Measurements from ENCODE around the gene OR13C3.
"Not testable (repeated sequence)": the region's sequence is repeated elsewhere in the genome, so short reads cannot be mapped to it uniquely, and the experiment has no call there.

Gene OR13C3

DNA sequence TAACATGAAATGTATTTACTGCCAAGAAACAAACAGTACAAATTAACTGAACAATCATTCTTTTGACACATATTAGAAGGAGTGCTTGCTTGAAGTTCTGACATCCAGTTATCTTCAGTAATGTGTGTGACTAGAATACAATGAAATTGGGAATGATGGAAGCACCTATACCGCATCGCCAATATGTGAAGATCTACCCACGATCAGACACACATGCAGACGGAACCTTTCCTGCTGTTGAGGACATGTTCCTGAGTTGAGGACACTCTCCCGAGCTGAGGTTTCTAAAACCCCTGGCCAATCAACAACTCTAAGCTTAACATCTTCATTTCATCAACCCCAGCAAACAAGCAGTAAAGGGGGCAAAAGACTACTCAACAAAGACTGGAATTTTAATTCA is at the start of gene OR13C3:
OR13C3 (minus strand) TSS at position 101 of the 400 bp plus-strand sequence. CDS start 133 bp downstream, outside the sequence.
- no peak for DNase-seq

DNA sequence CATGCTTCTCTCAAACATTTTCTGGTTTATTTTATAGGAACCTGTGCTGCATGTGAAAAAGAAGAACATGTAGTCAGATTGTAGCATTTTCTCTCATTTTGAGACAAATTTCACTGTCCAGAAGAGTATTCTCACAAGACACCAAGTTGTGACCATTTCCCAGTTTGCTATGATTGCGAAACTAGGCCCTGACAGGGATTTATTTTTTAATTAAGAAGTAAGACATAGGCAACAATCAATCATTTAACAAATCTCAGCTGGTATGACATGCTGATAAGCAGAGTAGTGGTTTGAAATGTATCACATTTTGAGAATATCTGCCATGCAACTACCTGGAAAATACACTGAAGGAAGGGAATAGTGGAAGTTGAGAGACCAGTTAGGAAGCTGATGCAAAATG is 43.9 kb upstream of the OR13C3 start:
- DNase-seq = no peak

DNA sequence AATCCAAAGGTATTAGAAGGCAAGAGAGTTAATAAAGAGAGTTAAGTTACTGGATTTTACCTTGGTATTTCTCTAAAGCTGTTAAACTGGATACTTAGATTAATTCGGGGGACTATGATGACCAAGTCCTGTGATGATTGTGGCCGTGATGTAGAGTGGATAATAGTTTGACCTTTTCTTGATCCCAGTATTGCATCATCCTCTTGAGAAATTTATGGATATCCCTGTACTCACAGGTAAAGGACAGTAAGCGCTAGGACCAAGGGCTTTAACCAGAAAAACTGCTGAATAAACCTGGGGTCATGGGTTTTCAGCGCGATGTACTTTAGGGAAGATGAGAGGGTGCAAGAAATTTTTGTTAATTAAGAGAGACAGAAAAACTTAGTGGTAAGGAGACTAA is 40.6 kb upstream of the OR13C3 start:
- DNase-seq = no peak

DNA sequence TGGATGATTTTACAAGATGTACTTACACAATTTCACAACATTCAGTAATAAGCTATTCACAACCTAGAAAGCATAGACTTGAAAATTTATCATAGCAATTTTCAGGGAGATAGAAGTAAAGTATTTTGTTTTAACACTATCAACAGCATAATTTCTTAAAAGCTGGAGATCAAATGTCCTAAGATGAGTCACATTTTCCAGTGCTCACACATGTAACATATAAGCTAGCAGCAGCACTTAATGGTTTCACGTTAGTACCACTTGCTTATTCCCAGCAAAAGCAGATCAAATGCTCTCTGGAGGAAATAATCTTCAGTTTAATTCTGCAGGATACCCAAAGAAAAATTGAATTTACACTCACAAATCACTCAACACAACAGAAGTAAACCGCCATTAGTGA is 38.8 kb upstream of the OR13C3 start:
- DNase-seq = no peak

DNA sequence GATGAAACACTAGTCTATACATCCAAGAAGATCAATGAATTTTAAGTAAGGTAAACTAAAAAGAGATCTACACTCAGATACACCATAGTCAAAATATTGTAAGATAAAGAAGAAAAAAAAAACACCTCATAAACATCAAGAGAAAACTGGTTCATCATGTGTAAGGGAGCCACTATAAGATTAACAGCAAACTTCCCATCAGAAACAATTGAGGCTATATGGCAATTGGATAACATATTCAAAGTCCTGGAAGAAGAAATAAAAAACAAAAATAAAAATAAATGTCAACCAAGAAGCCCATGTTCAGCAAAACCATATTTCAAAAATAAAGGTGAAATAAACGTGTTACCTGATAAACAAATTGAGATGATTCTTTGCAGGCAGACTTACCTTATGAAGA is 36.0 kb upstream of the OR13C3 start:
- no peak for DNase-seq

DNA sequence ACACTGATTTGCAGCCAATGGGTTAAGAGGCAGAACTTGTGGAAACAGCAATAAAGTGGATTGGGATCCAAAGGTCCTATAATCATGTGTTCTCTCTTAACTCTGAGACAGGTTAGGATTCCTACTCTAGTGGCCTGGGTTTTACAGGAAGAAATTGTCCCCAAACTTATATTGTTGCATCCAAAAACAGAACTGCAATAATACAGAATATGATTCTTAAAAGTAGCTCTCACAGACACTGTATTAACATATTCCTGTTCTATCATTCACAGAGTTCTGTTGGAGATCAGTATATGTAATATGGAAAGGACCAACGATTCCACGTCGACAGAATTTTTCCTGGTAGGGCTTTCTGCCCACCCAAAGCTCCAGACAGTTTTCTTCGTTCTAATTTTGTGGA is 32.2 kb upstream of the OR13C3 start, which contains the start of gene OR13C8:
OR13C8 (plus strand) TSS at position 301 of the 400 bp plus-strand sequence; CDS start at position 301, 0 bp downstream.
- DNase-seq = no peak

DNA sequence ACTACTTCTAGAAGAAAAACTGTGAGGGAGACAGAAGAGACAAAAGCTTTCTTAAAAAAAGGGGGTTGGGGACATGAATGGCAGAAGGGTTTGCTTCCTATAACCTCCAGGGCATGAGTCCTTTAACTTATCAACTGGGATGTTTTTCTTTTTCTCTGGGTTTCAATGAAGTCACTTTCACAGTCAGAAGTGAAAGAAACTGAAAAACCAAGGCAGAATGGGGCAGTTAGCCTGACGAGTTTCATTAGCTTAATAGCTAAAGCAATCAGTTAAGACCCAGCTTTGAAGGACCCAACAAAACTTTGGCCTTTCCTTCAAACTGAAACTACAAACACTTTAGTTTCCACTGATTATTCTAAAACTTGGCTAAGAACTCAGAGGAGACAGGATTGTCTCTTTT is 27.7 kb upstream of the OR13C3 start:
- no peak for DNase-seq

DNA sequence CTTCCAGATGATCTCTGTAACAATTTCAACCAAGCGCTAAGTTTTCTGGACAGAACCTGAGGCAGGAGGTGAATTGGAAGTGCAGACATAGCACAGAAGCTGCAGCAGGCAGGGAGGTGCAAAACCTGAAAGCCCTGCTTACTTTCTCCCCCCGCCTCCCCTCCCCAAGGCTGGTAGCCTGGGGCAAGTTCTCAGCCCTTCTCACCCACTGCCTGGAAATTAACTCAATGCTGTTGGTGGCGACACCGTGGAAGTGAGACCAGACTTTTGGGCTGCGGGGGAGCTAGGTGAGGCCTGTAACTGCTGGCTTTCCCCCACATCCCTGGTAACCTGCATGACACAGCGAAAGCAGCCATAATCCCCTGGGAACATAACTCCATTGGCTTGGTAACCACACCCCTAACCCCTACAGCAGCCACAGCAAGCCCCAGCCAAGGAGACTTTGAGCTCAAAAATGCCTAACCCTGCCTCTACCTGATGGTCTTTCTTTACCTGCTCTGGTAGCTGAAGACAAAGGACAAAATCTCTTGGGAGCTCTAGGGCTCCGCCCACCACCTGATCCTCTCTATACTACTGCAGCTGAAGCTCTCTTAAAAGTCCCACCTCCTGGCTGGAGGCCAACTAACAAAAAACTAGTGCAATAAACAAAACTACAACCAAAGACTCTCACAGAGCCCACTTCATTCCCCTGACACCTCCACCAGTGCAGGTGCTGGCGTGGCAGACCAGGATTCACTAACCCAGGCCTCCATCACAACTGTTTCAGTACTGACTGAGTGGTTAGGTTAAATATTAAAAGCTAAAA is 20.4 kb upstream of the OR13C3 start:
- peak; percentile 44 for DNase-seq

DNA sequence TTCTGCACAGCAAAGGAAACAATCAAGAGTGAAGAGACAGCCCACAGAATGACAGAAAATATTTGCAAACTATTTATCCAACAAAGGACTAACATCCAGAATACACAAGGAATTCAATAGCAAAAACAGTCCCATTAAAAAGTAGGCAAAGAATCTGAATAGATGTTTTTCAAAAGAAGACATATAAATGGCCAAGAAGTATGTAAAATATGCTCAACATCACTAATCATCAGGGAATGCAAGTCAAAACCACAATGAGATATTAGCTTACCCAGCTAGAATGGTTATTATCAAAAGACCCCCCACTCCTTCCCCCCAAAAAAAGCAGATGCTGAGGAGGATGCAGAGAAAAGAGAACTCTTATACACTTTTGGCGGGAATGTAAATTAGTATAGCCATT is 18.9 kb upstream of the OR13C3 start:
- DNase-seq = no peak

DNA sequence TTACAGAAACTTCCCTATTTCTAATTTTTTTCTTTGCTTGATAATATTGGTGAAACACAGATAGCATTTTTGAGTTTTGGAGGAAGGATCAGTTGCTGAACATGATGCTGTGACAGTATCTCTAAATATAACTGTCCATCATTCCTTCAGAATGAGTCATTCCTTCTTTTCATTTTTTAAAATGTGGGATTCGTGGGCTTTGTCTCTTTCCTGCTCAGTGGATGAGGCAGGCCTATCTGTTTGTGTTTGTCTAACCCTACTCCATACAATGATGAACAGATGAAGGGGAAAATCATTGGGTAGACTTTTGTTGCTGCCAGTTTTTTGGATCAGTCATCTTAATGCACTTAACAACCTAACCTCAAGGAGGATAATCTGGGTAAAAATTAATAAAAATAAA is 16.6 kb upstream of the OR13C3 start:
- DNase-seq = no peak

DNA sequence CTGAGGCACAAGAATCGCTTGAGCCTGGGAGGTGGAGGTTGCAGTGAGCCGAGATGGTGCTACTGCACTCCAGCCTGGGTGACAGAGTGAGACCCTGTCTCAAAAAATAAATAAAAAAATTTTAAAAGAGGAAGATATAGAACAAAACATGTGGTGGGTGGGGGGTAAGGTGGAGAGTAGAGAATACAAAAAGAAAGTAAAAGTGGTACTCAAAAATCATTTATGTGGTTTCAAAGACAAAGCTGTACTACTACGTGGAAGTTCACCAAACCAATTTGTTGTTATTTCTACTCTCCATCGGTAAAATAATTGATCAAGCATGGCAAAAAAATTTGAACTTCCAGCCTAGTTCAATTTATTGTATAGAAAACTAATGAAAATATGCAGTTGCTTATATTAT is 8.0 kb upstream of the OR13C3 start:
- no peak for DNase-seq

DNA sequence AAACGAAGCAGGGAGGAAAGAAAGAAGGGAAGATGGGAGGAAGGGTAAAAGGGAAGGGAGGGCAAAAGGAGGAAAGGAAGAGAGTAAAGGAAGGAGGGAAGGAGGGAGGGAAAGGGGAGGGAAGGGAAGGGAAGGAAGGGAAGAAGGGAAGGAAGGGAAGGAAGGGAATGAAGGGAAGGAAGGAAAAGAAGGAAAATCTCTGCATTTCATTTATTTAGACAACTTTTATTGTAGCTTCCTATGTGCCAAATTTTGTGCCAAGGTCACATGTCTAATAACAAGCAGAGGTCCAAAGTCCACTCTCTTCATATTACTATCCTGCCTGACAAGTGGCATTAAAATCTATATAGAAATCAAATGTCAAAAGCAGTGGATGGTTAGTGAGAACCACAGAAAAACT is 2.6 kb upstream of the OR13C3 start:
- no peak for DNase-seq

DNA sequence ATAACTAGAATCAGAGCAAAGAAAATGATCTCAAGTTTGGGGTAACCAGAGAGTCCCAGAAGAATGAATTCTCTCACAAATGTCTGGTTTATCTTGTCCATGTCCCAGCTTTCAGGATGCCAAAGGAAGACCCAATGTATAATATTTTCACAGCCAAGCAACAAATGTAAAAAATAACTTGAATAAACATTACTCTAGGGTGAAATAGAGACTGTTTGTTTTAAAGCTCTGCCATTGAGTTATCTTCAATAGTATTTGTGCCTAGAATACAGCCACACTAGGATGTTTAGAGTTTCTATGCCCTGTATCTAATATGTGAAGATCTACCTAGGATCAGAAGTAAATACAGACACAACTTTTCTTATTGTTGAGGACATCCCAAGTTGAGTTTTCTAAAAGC is 9.5 kb downstream of the OR13C3 start, which contains the start of gene OR13C4:
OR13C4 (minus strand) TSS at position 101 of the 400 bp plus-strand sequence; CDS start at position 101, 0 bp downstream.
- no peak for DNase-seq

DNA sequence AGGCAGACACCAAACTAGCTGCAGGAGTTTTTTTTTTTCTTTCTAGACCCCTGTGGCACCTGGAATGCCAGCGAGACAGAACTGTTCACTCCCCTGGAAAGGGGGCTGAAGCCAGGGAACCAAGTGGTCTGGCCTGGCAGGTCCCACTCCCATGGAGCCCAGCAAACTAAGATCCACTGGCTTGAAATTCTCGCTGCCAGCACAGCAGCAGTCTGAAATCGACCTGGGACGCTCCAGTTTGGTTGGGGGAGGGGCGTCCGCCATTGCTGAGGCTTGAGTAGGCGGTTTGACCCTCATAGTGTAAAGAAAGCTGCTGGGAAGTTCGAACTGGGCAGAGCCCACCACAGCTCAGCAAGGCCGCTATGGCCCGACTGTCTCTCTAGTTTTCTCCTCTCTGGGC is 16.4 kb downstream of the OR13C3 start:
- DNase-seq = not testable (repeated sequence)

DNA sequence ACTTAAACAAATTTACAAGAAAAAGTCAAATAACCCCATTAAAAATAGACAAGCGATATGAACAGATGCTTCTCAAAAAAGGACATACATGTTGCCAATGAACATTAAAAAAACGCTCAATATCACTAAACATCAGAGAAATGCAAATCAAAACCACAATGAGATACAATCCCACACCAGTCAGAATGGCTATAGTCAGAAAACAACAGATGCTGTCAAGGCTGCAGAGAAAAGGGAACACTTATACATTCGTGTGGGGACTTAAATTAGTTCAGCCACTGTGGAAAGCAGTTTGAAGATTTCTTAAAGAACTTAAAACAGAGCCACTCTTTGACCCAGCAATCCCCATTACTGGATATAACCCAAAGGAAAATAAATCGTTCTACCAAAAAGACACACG is 21.8 kb downstream of the OR13C3 start:
- no peak for DNase-seq

DNA sequence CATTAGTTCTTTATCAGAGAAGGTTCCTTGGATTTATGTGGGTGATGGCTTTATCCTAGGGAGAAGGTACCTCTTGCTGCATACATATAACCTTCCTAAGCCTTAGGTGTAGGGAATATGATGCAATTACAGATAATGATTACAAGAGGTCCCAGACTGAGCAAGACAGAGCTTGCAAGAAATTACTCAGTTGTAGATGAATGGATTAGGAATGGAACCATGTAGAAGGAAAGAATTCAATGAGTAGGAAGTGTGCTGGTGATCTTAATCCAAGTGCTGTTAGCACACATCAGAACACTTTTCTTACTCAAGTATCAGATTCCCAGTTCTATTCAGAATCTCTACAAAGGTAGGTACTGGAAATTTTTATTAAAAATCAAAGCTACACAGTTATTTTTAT is 30.1 kb downstream of the OR13C3 start:
- DNase-seq = no peak

DNA sequence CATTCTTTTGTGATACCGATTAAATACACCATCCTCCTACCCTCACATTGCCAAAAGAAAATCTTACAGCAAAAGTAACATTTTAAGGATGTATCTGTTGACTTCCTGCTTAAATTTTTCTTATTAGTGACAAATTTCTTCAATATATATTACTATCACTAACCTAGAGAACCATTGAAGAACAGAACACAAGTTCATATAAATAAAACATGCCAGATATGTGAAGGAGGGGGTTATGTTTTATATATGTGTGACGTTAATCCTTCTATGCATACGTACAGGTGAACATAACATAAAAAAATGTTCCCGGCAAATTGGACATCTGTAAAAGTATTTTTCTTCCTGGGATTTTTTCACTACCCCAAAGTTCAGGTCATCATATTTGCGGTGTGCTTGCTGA is 32.7 kb downstream of the OR13C3 start, which contains the start of gene OR13F1:
OR13F1 (plus strand) TSS at position 301 of the 400 bp plus-strand sequence; CDS start at position 301, 0 bp downstream.
- no peak for DNase-seq

DNA sequence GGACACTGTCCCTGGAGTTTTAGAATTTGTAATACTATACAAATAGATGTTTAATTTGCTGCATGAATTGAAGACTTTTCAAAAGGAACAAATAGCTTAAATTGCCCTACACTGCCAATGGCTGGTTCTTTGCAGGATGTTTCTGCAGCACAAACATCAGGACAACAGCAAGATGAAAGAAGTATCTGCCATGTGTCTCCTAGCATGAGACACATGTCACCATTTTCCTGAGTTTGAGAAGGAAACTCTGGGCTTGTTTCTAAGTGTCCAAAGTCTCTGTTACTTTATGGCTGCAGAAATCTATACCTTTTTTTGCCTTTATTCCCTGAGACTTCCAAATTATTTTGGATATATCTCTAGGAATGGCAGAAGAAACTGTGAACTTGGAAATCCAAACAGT is 33.2 kb downstream of the OR13C3 start:
- no peak for DNase-seq

DNA sequence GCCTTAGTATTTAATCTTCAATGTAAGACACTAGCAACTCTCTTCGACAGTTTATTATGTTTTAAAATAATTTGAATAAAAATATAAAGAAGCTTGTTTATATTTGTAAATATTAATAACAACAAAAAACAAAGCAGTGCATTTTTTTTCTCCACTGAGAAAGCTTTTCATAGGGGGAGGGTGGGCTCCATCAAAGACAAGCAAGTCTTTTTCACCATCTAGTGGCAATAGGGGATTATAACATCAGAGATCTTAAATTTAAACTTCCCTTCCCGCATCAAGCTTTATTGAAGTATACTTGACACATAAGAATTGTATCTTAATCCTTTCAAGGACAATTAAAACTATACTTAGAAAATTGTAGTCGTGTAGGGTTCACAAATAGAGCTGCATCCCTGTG is 41.8 kb downstream of the OR13C3 start:
- DNase-seq = peak; percentile 58
